PC-3 (cell line): ENCODE results near the gene ACOT13.

Experiments used
- EZH2 ChIP-seq: fragments of 300-600 bp; sonication (generic); IDR thresholded peaks from one replicate; pipeline ENCODE4 v1.6.1; 2017; ENCODE audit warnings: antibody characterized with exemption, mild to moderate bottlenecking, low read length; ENCODE audit not compliant: unreplicated experiment
- EZH2phosphoT487 ChIP-seq: fragments of 300-600 bp; sonication (generic); IDR thresholded peaks from 2 replicates; pipeline ENCODE4 v1.6.1; 2018; ENCODE audit warnings: mild to moderate bottlenecking, antibody characterized with exemption, low read length, borderline replicate concordance
- TF ChIP-seq, protein P1 (sequence below): fragments of 300-600 bp; sonication (generic); conservative IDR thresholded peaks from 2 replicates; pipeline ENCODE4 v1.5.1; 2017; ENCODE audit warnings: antibody characterized with exemption, low read depth, mild to moderate bottlenecking, low read length

DNA sequence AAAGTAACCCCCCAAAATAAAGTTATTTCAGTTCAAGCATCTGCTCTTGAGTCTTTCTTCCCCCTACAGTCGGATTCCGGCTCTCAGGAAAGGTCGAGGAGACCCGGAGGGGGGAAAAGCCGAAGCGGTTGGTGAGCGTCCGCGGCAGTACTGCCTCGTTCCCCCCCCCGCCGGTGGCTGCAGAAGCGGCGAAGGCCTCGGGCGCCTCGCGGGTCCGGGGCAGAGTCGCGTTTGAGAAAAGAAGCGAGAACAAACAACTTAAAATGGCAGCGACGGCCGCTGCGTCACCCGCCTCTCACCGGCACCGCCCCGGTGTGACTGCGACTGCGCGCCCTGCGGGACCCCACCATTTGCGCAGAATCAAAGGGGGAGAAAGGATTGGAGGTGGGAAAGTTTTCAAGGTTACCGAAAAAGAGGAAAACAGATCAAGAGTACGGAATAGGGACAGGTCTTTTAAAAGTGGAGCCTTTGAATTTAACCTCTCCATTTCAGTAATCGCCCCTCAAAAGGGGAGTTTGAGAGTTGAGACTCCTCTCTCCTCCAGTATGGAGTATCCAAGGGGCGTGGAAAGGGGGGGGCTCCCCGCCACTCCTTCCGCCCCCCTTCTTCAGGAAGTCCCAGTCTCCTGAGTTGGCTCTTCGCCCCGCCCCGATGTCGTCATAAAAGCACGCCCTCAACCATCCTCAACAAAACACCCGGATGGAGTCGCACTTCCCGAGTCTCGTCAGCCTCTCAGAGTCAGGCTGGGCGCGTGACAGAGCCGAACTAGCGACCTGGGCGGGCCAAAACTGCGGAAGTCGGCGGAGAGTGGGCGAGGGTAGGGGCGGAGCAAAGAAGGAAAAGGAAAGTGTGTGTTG is 54.0 kb downstream of the ACOT13 start:
- TF ChIP-seq, protein P1, sequence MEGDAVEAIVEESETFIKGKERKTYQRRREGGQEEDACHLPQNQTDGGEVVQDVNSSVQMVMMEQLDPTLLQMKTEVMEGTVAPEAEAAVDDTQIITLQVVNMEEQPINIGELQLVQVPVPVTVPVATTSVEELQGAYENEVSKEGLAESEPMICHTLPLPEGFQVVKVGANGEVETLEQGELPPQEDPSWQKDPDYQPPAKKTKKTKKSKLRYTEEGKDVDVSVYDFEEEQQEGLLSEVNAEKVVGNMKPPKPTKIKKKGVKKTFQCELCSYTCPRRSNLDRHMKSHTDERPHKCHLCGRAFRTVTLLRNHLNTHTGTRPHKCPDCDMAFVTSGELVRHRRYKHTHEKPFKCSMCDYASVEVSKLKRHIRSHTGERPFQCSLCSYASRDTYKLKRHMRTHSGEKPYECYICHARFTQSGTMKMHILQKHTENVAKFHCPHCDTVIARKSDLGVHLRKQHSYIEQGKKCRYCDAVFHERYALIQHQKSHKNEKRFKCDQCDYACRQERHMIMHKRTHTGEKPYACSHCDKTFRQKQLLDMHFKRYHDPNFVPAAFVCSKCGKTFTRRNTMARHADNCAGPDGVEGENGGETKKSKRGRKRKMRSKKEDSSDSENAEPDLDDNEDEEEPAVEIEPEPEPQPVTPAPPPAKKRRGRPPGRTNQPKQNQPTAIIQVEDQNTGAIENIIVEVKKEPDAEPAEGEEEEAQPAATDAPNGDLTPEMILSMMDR: no peak
- no peak for TF ChIP-seq EZH2
- TF ChIP-seq EZH2phosphoT487: no peak
